Epithelial cell of proximal tubule (primary cell): Measurements from ENCODE around the gene SNX3. TPM values are rescaled to one million over a fixed set of nuclear protein-coding genes. Genes with fewer than 3 reads are reported as not detected.

Source experiments
- DNase-seq: peaks from one replicate; pipeline ENCODE4 v3.0.0-alpha.2; 2011; ENCODE audit warnings: low read depth
- H3K4me3 ChIP-seq: 2 replicates; pipeline ENCODE4 v1.5.1; 2011; ENCODE audit warnings: low read depth, mild to moderate bottlenecking, low read length
- total RNA-seq: library from RNA; depleted of rRNA; stranded (reverse); fragments of >200 nt; gene quantifications from 2 replicates; pipeline ENCODE4 v1.2.3, GENCODE V29; 2015
- TF ChIP-seq, protein P1 (sequence below): conservative IDR thresholded peaks from 2 replicates; pipeline ENCODE4 v1.5.1; 2012; ENCODE audit warnings: low read depth, mild to moderate bottlenecking, low read length

Gene SNX3
- total RNA-seq, 1 donor from 2014 or later: 118 TPM

DNA sequence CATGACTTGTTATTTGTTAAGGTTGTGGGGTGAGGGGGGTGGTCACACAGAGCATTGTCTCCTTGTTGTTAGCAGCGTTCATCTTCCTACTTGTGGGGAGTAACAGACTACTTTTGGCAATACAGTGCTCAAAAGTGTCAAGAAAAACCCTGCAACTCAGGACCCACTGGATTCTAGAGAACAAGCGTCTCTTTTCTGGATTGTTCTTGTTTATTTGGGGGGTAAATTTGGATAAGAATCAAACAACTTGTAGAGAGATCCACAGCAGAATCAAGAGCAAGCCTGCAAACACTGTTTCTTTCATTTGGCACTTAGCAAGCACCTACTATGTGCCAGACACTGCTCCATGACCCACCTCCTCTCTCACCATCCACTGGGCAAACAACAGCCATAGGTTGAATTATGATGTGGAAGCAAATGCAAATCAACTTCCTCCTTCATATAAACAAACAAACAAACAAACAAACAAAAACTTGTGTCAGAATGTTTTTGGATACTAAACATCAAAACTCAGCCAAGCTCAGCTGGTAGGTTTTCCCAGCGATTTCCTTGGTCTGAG lies 99.0 kb downstream of the SNX3 start:
- H3K4me3 ChIP-seq: no peak overlapping the region
- TF ChIP-seq, protein P1, sequence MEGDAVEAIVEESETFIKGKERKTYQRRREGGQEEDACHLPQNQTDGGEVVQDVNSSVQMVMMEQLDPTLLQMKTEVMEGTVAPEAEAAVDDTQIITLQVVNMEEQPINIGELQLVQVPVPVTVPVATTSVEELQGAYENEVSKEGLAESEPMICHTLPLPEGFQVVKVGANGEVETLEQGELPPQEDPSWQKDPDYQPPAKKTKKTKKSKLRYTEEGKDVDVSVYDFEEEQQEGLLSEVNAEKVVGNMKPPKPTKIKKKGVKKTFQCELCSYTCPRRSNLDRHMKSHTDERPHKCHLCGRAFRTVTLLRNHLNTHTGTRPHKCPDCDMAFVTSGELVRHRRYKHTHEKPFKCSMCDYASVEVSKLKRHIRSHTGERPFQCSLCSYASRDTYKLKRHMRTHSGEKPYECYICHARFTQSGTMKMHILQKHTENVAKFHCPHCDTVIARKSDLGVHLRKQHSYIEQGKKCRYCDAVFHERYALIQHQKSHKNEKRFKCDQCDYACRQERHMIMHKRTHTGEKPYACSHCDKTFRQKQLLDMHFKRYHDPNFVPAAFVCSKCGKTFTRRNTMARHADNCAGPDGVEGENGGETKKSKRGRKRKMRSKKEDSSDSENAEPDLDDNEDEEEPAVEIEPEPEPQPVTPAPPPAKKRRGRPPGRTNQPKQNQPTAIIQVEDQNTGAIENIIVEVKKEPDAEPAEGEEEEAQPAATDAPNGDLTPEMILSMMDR: no peak
- DNase-seq: no peak

Other genes with a start within 250 kb of the SNX3 start
- 15.0 and 19.1 TPM in 2 replicates for gene OSTM1, start 186.3 kb downstream of the SNX3 start, total RNA-seq
- gene NR2E1, start 95.0 kb downstream of the SNX3 start, total RNA-seq: not detected in 2 replicates
- 1.8 and 6.0 TPM in 2 replicates for gene AFG1L, start 34.0 kb upstream of the SNX3 start, total RNA-seq